Right lobe of liver (tissue), 6 donors: ENCODE data around the gene UBB. TPM values are rescaled to one million over a fixed set of nuclear protein-coding genes. Genes with fewer than 3 reads are reported as not detected.
"Not testable (repeated sequence)": the region's sequence is repeated elsewhere in the genome, so short reads cannot be mapped to it uniquely, and the experiment has no call there.

Experiments used
- ATAC-seq, 4 donors: fragments of 200-7000 bp; cut with Tn5 transposase; one replicate each; pipeline ENCODE4 v1.9.1; 2020; ENCODE audit warnings: mild to moderate bottlenecking in 4 of 4, moderate library complexity in 4 of 4
- DNase-seq, 3 donors: peaks; one replicate each; pipeline ENCODE4 v3.0.0-alpha.2; 2020
- H3K27ac ChIP-seq, 3 donors: fragments of 200-600 bp; one replicate each; pipeline ENCODE4 v1.8.0; 2022
- H3K27me3 ChIP-seq, 2 donors: fragments of 200-600 bp; one replicate each; pipeline ENCODE4 v1.8.0; 2022
- H3K36me3 ChIP-seq, 4 donors: fragments of 200-600 bp; sonication (generic) in 1 of 4; one replicate each; pipeline versions ENCODE4 v1.5.1 to v1.8.0; 2017 to 2022; ENCODE audit warnings: control low read depth in 1 of 4
- H3K4me1 ChIP-seq, 4 donors: fragments of 200-600 bp; sonication (generic) in 1 of 4; one replicate each; pipeline versions ENCODE4 v1.5.1 to v1.8.0; 2017 to 2022; ENCODE audit warnings: control low read depth in 1 of 4
- H3K4me3 ChIP-seq, 3 donors: fragments of 200-600 bp; one replicate each; pipeline ENCODE4 v1.8.0; 2022
- H3K9me3 ChIP-seq, 4 donors: fragments of 200-600 bp; sonication (generic) in 1 of 4; one replicate each; pipeline versions ENCODE4 v1.5.1 to v1.8.0; 2017 to 2022; ENCODE audit warnings: control low read depth in 1 of 4
- POLR2A ChIP-seq: fragments of 450-650 bp; IDR thresholded peaks from one replicate; pipeline ENCODE4 v1.6.1; 2017; ENCODE audit warnings: antibody characterized with exemption, mild to moderate bottlenecking
- WGBS: methylation state at CpG from one replicate; pipeline ENCODE4 v1.1.6; 2018; ENCODE audit warnings: low coverage, low lambda C conversion rate; ENCODE audit not compliant: insufficient coverage; ENCODE audit errors: missing lambda C conversion rate; 5-methylcytosine and 5-hydroxymethylcytosine counted together
- intact Hi-C, 2 donors: fragments of 100-400 bp; cut with DNase I; formaldehyde crosslinking; loops; one replicate each; pipeline versions ENCODE4 v1.11.2 to v1.14.1; 2022
- total RNA-seq, 6 experiments: library from RNA; depleted of rRNA in 2 of 6; stranded (reverse); fragments of >200 nt in 2 of 6; fragmentation: NEBNext Ultra II Directional in 3 of 6; extraction: Animal tissue kit (Norgen Biotek cat#: 25700) in 3 of 6; gene quantifications; one replicate each; pipeline versions ENCODE4 v1.1.0 to v1.2.4, GENCODE V29; 2016 to 2023
- TF ChIP-seq, protein P1 (sequence below), 4 donors: fragments of 200-600 bp in 3 of 4; fragments of 450-650 bp in 1 of 4; IDR thresholded peaks; one replicate each; pipeline versions ENCODE4 v1.5.1 to v1.8.0; 2016 to 2022; ENCODE audit warnings: antibody characterized with exemption in 4 of 4, mild to moderate bottlenecking in 2 of 4
- donor health status: DM: no; HTN: yes; CAD: no.
- donor health status: DM: no; HTN: no; CAD: no.
- donor health status: DM: no; HTN: no; CAD: no.
- donor health status: DM: no; HTN: yes; CAD: no.
- donor health status: DM: no; HTN: yes; CAD: no.

Gene UBB
- total RNA-seq, 6 experiments from 2014 or later = 1,045 to 2,319 (median 1,420) TPM

GRCh38 chr17:16391451-16391850 is 10.6 kb downstream of the UBB start:
- Histone ChIP-seq H3K36me3 (no peaks in the 10 kb centered on the region), H3K27ac (no peak overlapping the region), H3K4me3 (no peak overlapping the region), H3K9me3 (no peaks in the 10 kb centered on the region), H3K4me1 (peaks cover 0 to 15% (median 0%) of the 10 kb centered on the region in 4 donors), H3K27me3 (no peaks in the 10 kb centered on the region)
- 83% methylated on average over 1 of the region's 13 CpGs for WGBS
- no peak for TF ChIP-seq POLR2A
- TF ChIP-seq, protein P1, sequence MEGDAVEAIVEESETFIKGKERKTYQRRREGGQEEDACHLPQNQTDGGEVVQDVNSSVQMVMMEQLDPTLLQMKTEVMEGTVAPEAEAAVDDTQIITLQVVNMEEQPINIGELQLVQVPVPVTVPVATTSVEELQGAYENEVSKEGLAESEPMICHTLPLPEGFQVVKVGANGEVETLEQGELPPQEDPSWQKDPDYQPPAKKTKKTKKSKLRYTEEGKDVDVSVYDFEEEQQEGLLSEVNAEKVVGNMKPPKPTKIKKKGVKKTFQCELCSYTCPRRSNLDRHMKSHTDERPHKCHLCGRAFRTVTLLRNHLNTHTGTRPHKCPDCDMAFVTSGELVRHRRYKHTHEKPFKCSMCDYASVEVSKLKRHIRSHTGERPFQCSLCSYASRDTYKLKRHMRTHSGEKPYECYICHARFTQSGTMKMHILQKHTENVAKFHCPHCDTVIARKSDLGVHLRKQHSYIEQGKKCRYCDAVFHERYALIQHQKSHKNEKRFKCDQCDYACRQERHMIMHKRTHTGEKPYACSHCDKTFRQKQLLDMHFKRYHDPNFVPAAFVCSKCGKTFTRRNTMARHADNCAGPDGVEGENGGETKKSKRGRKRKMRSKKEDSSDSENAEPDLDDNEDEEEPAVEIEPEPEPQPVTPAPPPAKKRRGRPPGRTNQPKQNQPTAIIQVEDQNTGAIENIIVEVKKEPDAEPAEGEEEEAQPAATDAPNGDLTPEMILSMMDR (IDR thresholded peaks at IDR 0.05) = no peak
- ATAC-seq = no peak
- no peak for DNase-seq
- intact Hi-C loops = no loop called here

- H3K27me3 ChIP-seq, H3K27ac ChIP-seq, ATAC-seq, H3K36me3 ChIP-seq, H3K4me3 ChIP-seq, DNase-seq, intact Hi-C loops, H3K9me3 ChIP-seq: not testable (repeated sequence)
- 76% methylated on average over 7 of the region's 11 CpGs for WGBS
- peaks cover 0 to 22% (median 2%) of the 10 kb centered on the region in 4 donors for H3K4me1 ChIP-seq
Observed at GRCh38 chr17:16392491-16392890, 11.6 kb downstream of the UBB start.

GRCh38 chr17:16395887-16396286 is 15.0 kb downstream of the UBB start:
- peak overlapping the region in 2 of 3 donors; percentile 85 to 95 for H3K27ac ChIP-seq
- H3K36me3 ChIP-seq, ATAC-seq, DNase-seq, H3K9me3 ChIP-seq, H3K27me3 ChIP-seq, intact Hi-C loops, H3K4me3 ChIP-seq: not testable (repeated sequence)
- WGBS = 40% methylated on average over 1 of the region's 4 CpGs
- peaks cover 0 to 44% (median 15%) of the 10 kb centered on the region in 4 donors for H3K4me1 ChIP-seq

DNA sequence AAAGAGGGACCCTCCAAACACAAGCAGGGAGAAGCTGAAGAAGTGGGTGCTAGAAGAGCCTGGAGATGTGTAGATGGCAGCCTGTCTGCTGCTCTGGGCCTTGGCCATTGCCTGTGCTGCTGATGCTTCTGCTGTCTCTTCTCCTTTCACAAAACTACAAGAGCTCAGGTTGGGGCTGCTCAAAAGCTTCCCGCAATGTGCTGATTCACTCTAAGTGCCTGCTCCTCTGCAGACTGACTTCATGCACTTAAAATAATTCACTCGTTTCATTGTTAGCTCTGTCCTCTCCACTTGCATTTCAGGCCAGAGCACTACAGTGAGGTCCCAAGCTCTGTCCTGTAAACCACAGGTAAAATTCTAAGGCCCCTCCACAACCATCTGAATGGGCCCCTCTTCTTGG is 15.8 kb downstream of the UBB start:
- H3K36me3 ChIP-seq, H3K27me3 ChIP-seq, intact Hi-C loops, ATAC-seq, H3K9me3 ChIP-seq, DNase-seq, H3K4me3 ChIP-seq: not testable (repeated sequence)
- peaks cover 0 to 44% (median 16%) of the 10 kb centered on the region in 4 donors for H3K4me1 ChIP-seq
- WGBS = no CpG with 5 or more reads among the region's 2 CpGs
- H3K27ac ChIP-seq = peak overlapping the region in 2 of 3 donors; percentile 85 to 95

DNA sequence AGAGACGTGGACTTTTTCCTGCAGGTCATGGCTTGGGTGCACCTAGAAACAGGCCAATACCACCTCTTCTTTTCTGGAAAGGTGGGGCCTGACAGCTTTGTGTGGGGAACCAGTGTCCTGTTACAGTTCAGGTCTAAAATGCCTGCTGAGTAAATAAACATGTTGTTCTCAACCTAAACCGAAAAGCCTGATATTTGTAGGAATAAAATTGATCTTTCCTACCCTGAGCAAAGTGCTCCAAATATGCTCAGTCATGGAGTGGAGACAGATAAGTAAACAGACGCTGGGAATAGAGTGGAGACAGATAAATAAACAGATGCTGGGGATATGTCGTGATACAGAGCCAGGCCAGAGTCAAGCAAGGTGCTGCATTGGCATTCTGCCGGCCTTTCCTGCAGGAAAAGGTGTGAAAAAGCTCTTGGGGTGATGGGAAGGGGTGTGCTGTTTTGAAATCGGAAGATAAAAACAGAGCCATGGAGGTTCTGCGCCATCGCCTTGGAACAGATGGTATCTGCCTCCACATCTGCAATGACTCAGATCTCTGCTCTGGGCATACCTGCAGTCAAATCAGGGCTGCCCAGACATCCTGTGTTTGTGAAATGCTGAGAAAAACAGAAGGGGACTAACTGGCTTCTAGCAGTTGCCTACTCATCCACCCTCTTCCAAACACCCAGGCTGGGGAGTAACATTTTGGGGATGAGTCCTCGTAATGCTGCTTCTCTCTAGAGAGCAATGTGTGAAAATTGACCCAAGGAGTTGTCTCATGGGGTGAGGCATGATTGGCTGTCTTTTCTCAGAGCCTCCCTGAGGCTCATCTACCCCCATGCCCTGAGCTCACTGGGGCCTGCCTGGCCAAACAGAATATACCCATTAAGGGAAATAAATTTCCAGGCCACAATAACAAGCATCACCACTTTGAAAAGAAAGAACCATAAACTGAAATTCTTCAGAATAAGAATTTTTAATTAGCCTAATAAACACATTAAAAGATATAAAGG is 17.7 kb downstream of the UBB start:
- DNase-seq = peak in 1 of 3 donors; percentile 60

GRCh38 chr17:16403847-16404246 is 23.0 kb downstream of the UBB start:
- 71% methylated on average over 1 of the region's 9 CpGs for WGBS
- H3K27ac ChIP-seq, ATAC-seq, DNase-seq, H3K27me3 ChIP-seq, H3K9me3 ChIP-seq, intact Hi-C loops, H3K4me3 ChIP-seq, H3K36me3 ChIP-seq: not testable (repeated sequence)
- H3K4me1 ChIP-seq = peaks cover 0 to 20% (median 9%) of the 10 kb centered on the region in 4 donors

More for the DNA sequence above, 17.7 kb downstream of the UBB start:
- Histone ChIP-seq H3K27ac (peak overlapping the region; percentile 57 to 95 (median 85)), H3K4me3 (no peak overlapping the region), H3K36me3 (no peaks in the 10 kb centered on the region), H3K9me3 (no peaks in the 10 kb centered on the region), H3K4me1 (peaks cover 0 to 44% (median 16%) of the 10 kb centered on the region in 4 donors), H3K27me3 (no peaks in the 10 kb centered on the region)
- TF ChIP-seq POLR2A = no peak
- TF ChIP-seq, protein P1 (IDR thresholded peaks at IDR 0.05) = no peak
- peak; percentile 85 to 93 (median 87) for ATAC-seq
- WGBS = 19% methylated on average over 9 of the region's 9 CpGs
- intact Hi-C loops = no loop called here
